Occipital lobe (tissue), 2 donors: ENCODE measurements around the gene TUBGCP6. TPM values are rescaled to one million over a fixed set of nuclear protein-coding genes. Genes with fewer than 3 reads are reported as not detected.

Experiments used
- DNase-seq: peaks from one replicate; lab custom pipeline; 2025; lab: John Stamatoyannopoulos, UW
- total RNA-seq: library from RNA; depleted of rRNA; stranded (reverse); fragments of >200 nt; gene quantifications from one replicate; pipeline ENCODE4 v1.2.3, GENCODE V29; 2014

Gene TUBGCP6
- total RNA-seq, 1 donor from 2014 or later = 34.0 TPM

DNA sequence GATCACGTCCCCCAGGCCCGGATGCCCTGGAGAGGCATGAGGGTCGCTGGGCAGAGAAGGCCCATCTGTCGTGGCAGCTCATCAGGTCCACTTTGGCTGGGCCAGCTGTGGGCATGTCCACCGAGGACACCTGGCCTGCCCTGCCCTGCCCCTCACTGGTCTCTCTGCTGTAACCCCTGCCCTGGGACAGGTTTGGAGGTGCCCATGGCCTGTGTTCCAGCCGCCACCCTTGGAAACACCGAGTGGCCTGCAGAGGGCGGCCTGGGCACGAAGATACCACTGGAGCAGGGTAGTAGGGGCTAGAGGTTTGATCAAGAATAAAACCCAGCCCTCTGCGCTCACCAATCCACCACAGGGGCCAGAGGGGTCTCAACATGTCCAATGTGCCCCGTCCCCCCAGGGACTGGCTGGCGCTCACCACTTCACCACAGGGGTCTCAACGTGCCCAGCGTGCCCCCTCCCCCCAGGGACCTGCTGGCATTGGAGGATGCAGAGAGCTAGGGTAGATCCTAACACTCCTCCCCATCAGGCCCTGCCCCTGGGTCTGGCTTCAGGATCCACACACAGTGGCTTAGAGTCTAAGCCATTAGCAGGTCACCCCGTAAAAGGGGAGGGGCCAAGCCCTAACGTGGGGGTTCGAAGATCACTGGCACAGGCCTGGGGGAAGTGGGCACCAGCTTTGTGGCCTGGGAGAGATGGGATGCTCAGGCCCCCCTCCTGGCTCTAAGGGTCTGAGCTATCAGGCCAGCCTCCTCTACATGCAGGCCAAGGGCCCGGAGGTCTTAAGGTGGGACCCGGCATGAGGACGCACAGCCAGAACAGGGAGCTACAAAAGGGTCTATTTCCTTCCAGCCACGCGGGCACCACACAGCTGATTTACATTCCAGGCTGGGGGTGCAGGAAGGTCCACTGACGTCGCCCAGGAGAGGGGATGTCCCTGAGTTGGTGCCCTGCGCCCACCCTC, 7.5 kb upstream of the TUBGCP6 start:
- DNase-seq = no peak

- no peak for DNase-seq
These were observed 6.8 kb upstream of the TUBGCP6 start for GRCh38 chr22:50251477-50252081.

- no peak for DNase-seq
These were observed 6.0 kb upstream of the TUBGCP6 start, which contains the start of gene HDAC10 for GRCh38 chr22:50250555-50251476. TSS of gene HDAC10 (minus strand) at chr22:50251265. CDS start at chr22:50251032, 233 bp downstream.

- DNase-seq = no peak
These were observed 5.4 kb upstream of the TUBGCP6 start for GRCh38 chr22:50250249-50250554.

DNA sequence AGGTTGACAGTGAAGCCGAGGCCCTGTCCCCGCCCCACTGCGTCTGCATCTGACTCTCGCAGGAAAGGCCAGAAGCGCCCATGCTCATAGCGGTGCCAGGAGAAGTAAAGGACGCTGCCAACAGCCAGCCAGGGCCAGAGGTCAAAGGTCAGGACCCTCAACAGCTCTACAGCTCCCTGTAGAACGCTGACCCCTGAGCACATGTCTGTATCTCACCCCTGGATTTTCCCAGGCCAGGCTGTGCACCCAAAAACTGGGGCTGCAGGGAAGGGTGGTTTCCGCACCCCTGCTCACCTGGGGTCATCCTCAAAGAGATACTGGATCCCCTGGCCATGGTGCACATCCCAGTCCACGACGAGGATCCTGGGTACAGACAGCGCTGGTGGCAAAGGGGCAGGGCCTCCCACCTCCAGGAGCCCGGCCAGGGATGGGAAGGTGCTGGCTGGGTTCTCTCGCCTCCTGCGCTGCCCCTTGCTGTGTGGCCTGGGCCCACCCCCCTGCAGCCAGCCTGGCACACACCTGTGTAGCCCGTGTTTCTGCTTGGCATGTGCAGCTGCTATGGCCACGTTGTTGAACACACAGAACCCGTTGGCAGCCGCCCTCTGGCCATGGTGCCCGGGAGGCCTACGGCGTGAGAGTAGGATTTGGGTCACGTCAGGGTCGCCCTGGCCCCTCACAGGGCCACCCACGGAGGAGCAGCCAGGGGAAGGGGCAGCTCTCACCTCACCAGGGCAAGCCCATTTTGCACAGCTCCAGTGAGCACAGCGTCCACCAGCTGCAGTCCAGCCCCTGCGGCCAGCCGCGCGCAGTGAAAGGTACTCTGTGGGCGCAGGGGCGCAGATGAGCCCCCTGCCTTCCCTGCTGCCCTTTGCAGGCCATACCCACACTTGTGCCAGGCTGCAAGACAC, 4.8 kb upstream of the TUBGCP6 start:
- DNase-seq = no peak

- DNase-seq = no peak
These were observed 3.6 kb upstream of the TUBGCP6 start for GRCh38 chr22:50248196-50249081.

- DNase-seq = no peak
These were observed 2.9 kb upstream of the TUBGCP6 start for GRCh38 chr22:50247748-50248147.

DNA sequence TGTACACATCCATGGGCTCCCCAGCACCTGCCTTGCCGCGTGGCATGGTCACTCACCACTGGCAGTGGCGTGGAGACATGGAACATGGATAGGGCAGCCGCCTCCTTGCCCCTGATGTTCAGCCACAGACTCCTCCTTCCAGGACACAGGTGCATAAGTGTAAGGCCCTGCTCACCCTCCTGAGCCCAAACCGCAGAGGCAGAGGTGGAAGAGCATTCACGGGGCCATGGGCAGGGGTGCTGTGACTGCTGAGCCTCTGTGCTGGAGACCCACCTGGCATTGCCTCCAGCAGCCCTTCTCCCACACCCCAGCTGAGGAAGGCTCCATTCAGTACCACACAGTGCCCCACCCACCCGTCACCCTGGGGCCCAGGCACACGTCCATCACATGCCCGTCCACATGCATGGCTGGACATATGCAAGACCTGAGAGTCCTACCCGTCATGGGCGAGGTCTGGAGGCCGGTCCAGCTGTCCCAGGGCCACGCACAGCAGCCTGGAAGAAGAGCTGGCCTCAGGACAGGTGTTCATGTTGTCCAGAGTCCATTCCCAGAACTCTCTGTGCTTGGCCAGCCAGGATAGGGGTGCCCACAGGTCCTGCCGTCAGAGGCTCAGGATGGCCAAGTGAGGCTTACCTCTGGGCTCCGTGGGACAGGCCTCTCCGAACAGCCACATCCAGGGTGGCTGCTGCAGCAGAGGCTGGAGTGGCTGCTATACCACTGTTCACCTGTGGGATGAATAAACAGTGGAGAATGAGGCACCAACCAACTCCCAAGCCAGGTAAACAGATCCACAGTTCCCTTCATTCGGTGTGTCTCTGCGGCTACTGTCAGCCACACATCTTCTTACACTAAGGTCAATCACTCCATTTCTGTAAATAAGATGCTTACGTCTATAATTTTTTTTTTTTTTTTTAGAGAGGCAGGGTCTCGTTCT, 1.7 kb upstream of the TUBGCP6 start:
- no peak for DNase-seq

DNA sequence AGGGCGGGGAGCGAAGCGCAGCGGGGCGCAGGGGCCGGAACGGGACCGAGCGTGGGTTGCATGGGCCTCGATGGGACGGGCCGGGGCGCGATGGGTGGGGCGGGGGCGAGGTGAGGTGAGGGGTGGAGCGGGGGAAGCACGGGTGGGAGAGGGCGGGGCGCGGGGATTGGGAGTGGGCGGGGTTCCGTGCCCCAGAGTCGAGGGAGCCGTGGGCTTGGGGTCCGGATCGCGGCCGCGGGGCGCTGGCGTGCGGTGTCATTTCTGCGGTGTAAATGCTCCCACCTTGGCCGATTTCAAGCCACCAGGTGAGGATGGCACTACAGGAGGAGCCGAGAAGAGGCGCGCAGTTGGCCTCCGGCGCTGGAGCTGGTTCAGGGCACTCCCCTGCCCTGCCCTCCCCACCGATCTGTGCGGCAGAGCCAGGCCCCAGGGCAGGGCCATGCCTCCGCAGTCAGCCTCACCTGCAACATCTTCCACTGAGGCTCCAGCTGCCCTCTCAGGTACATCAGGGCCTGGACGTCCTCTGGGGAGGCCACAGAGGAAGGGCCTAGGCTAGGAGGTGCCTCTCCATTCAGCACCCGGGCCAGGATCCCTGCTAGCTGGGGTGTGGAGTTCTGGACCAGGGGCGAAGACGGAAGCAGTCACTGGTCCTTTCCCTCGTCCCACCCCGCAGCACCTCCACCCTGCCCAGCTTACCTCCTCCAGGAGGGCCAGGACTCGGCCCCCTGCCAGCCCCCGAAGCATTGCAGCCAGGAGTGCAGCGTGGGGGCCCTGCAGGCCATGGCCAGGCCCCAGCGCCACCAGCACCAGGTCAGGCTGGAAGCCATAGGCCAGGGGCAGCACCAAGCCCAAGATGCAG, 620 bp upstream of the TUBGCP6 start:
- DNase-seq = no peak

DNA sequence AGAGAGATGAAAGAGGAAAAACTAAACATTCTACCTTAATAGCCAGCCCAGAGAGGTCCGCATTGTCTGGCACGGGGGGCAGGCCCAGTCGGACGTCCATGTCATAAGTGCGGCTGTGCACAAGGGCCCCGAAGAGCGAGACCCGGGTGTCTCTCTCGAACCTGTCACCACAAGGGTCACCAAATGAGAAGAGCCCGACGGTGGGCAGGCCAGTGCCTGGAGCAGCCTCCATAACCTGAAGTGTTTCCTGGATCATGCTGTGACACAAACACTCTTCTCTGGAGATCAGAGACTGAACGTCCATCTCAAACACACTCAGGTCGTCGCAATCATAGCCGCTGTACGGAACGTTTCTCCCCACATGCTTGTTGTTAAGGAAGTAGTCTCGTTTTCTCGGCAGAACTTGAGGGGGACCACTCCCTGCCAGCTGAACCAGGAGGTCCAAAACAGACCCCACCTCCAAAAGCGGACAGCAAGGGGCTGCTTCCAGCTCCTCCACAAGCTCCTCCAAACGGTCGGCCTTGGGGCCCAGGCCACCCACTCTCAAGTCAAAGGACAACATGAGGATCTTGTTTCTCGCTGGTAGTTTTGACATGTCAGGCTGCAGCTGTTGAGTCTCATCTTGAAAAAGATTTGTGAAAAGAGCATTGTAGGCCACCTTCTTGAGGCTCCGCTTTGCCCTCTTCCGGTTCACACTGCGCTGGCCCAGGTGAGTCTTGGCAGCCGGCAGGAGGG, 971 bp downstream of the TUBGCP6 start:
- DNase-seq = no peak

DNA sequence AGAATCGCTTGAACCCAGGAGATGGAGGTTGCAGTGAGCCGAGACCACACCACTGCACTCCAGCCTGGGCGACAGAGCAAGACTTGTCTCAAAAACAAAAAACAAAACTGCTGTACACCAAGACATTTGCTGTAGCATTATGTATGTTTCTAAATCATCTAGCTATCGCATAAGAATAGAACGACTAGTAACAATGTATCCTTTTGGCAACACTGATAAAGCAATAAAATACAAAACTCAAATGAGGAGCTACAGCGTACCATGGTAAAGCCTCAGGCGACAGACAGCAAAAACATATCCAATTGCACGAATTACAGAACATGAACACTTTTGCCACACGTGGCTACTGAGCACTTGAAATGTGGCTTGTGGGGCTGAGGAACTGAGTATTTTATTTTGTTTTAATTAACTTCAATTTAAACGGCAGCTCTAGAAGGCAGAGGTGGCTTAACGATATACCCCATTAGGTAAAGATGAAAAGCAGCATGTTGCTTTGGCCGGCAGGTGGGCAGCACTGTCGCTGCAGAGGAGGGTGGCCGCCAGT, 2.3 kb downstream of the TUBGCP6 start:
- no peak for DNase-seq

- DNase-seq = no peak
These were observed 6.1 kb downstream of the TUBGCP6 start for GRCh38 chr22:50238755-50239154.

DNA sequence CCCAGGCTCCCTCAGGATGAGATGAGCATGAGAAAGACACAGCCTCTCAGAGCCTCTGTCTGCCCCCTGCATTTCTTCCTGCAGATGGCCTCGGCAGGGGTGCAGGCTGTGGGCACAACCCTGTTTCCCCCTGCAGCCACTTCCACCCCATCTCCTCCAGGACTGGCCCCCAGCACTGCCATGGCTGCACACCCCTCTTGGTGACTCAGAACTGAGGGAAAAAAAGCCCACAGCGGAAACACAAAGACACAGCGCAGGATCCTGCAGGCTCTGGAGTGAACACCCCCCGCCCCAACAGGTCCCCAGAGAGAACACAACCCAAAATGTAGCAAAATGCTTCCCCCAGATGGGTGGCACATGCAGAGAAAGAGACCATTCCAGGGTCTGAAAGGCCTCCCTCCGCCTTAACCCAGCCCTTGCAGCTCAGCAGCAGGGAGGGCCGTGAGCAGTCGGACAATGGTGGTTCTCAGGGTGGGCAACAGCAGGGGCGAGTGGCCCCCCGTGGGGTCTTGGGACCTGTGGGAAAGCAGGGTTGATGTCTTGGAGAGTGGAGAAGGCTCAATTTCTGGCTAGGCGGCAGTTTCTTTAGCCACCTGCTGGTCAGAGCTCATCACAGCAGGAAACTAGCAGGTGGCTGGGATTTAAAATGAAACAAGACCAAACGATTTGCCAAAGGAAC, 8.0 kb downstream of the TUBGCP6 start:
- DNase-seq = no peak

- DNase-seq = no peak
These were observed 11.6 kb downstream of the TUBGCP6 start for GRCh38 chr22:50233223-50233622.

- DNase-seq = no peak
These were observed 12.2 kb downstream of the TUBGCP6 start for GRCh38 chr22:50232481-50233151.
